Tibial nerve (tissue), 4 donors: Measurements from ENCODE around the gene SKI.

Experiments
- CTCF ChIP-seq, 5 experiments: fragments of 200-600 bp in 3 of 5; fragments of 450-650 bp in 2 of 5; sonication (generic) in 3 of 5; IDR thresholded peaks; one replicate each; pipeline ENCODE4 v1.5.1; 2016 to 2019; ENCODE audit warnings: antibody characterized with exemption in 5 of 5, mild to moderate bottlenecking in 3 of 5, moderate library complexity in 2 of 5
- EP300 ChIP-seq, 2 donors: sonication (generic); formaldehyde crosslinking; IDR thresholded peaks; one replicate each; pipeline ENCODE4 v1.6.1; 2017; ENCODE audit warnings: antibody characterized with exemption in 2 of 2, mild to moderate bottlenecking in 1 of 2
- POLR2A ChIP-seq, 2 donors: fragments of 450-650 bp; IDR thresholded peaks; one replicate each; pipeline ENCODE4 v1.6.1; 2017; ENCODE audit warnings: antibody characterized with exemption in 2 of 2, mild to moderate bottlenecking in 2 of 2, moderate library complexity in 2 of 2

- TF ChIP-seq CTCF (IDR thresholded peaks at IDR 0.05) (no peak), EP300 (IDR thresholded peaks at IDR 0.05) (no peak), POLR2A (IDR thresholded peaks at IDR 0.05) (no peak)
Measured at GRCh38 chr1:2212274-2212531, 15.9 kb upstream of the SKI start.
